GM21528 (cell line): ENCODE data around the gene NOA1.

ENCODE experiments used
- ATAC-seq: cut with Tn5 transposase; IDR thresholded peaks from one replicate; pipeline ENCODE4 v1.9.1; 2021; ENCODE audit warnings: mild to moderate bottlenecking, moderate library complexity; ENCODE audit not compliant: unreplicated experiment, low FRiP score

The NOA1 gene

GRCh38 chr4:56977321-56978012, at the start of gene NOA1:
NOA1 (minus strand) TSS chr4:56977606; CDS start chr4:56977585, 21 bp downstream.
- ATAC-seq = peak; percentile 84

GRCh38 chr4:57023104-57023503, 45.7 kb upstream of the NOA1 start:
- ATAC-seq = no peak

DNA sequence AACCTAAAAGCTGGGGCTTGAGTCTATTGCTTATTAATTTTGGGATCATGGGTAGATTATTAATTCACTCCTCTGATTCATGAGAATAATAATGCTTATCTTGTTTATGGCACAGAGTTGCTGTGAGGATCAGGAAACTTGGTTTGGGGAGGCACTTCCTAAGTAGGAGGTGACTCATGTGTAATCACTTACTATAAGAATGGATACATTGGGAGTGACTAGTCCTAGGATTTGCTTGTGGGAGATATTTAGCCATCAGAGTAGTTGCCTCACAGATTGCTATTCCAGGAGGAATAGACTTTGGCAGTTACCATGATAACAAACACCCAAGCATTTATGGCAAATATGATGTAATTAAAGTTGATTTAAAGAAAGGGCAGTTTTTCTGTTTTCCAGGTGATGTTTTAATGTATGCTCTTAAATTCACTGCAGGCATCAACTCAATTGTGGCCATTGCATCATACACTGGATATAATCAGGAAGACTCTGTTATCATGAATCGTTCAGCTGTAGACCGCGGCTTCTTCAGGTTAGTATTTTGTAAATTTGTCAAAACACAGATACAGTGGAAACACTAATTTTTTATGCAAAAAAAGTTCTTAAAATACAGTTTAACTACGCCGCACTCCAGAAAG, 43.2 kb upstream of the NOA1 start:
- no peak for ATAC-seq

DNA sequence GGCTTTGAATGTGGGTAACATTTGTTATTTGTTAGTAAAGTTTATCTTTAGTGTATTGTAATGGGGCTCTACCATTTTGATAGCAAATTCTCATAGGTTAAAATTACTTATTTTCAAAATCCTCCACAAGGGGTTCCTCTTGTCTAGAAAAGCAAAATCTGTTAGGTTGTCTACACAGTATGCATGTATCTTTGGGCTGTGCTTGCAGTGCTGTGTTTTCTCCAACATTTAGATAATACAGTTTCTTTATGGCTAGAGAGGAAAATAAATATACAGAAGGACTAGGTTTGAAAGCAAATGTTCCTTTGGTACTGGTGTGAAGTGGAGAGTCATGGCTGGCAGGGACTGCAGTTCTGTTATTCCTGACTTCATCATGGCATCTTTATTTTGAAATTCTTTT, 41.6 kb upstream of the NOA1 start:
- no peak for ATAC-seq

DNA sequence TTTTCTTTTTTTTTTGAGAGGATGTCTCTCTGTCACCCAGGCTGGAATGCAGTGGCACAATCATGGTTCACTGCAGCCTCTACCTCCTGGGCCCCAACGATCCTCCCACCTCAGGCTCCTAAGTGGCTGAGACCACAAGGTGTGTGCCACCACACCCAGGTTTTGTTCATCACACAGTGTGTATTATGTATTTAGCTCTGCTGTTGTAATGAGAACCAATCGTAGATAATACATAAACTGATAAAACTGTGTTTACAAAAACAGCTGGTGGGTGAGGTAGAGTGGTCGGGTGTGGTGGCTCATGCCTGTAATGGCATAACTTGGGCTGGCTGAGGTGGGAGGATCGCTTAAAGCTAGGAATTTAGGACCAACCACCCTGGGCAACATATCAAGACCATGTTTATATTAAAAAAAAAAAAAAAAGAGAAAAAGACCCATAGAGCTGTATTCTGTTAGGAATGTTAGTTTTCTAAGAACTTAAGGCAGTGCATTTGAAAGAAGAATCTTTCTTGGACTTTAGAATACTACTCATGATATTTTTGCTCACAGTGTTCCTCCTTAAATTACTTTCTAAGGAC, 36.2 kb upstream of the NOA1 start:
- no peak for ATAC-seq

- ATAC-seq = no peak
Measured at GRCh38 chr4:56999751-57000150, 22.3 kb upstream of the NOA1 start.

GRCh38 chr4:56995525-56995924, 18.1 kb upstream of the NOA1 start:
- ATAC-seq = no peak

DNA sequence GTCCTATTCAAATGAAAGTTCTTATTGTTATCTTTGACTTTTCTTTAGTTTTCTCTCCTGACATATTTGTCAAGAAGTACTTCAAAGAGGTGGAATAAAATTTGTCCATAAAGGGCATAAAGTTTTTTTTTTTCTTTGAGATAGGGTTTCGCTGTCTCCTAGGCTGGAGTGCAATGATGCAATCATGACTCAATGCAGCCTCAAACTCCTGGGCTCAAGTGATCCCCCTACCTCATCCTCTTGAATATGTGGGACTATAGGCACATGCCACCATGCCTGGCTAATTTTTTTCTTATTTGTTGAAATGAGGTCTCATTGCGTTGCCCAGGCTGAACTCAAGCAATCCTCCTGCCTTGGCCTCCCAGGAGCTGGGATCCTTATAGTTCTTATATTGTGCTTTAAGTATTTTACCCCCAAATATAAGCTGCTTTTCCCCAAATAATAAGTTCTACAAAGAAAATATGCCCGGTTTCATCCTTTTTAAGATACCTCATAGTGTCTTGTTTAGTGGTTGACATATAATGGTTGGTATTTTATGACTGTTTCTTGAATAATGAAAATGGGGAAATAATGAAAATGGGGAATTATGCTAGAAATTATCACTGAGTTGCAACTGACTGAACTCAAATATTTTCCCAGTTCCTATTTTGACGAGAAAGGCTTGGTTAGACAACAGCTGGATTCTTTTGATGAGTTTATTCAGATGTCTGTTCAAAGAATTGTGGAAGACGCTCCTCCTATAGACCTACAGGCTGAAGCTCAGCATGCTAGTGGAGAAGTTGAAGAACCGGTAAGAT, 12.9 kb upstream of the NOA1 start:
- ATAC-seq = no peak

GRCh38 chr4:56986952-56987351, 9.5 kb upstream of the NOA1 start:
- ATAC-seq = no peak

DNA sequence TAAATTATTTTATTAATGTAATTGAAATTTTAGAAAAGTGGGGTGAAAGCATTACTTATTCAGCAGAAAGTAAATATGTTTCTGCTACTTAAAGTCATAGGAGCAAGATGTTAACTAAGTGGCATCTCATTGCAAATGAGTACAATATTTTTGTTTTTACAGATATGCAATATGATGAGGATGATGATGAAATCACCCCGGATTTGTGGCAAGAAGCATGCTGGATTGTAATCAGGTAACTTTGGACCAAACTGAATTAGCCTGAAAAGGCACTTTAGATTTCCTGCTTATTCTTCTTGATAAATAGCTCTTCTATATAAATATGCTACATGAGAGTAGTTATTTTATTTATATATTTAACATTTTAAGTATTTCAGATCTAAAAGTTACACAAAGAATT, 8.8 kb upstream of the NOA1 start:
- no peak for ATAC-seq

DNA sequence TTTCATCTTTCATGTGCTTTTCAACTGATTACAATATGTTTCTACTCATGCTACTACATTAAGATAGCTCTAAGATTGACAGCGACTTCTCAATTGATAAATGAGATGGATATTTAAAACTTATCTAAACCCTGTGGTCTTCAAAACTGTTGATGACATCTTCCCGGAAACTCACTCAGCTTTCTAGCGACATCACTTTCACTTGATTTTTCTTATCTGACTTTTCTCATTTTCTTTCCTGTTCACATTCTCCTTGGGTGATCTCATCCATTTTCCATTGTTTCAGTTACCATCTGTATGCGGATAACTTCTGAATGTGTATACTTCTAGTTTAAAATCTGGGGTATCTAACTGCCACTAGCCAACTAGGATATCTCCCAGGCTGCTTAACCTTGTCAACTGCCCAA, 4.4 kb upstream of the NOA1 start:
- no peak for ATAC-seq

DNA sequence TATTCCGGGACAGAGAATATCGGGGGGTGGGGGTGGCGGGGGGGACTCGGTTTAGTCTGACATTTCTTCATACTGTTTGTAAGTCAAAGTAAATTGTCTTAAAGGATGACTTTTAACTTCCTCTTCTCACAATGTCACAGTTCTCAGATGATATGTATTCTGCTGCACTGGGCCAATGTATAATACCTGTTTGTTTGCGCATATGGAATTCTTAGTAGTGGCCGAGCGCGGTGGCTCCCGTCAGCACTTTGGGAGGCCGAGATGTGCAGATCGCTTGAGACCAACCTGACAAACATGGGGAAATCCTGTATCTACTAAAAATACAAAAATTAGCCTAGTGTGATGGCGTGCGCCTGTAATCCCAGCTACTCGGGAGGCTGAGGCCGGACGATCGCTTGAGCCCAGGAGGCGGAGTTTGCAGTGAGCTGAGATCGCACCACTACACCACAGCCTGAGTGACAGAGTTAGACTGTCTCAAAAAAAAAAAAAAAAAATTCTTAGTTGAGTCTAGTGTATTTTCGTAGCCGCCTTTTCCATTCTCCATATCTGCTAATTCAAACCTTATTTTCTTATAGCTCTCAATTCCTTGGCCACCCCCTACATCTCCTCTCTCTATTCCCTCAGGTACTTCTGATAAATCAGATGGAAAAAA, 2.1 kb upstream of the NOA1 start:
- no peak for ATAC-seq

- ATAC-seq = peak; percentile 55
Measured at GRCh38 chr4:56978750-56979303, 1.4 kb upstream of the NOA1 start, which contains the start of gene POLR2B. POLR2B (plus strand) TSS chr4:56978896; CDS start chr4:56978986, 90 bp downstream.

GRCh38 chr4:56976837-56977320, 527 bp downstream of the NOA1 start:
- peak; percentile 28 for ATAC-seq

DNA sequence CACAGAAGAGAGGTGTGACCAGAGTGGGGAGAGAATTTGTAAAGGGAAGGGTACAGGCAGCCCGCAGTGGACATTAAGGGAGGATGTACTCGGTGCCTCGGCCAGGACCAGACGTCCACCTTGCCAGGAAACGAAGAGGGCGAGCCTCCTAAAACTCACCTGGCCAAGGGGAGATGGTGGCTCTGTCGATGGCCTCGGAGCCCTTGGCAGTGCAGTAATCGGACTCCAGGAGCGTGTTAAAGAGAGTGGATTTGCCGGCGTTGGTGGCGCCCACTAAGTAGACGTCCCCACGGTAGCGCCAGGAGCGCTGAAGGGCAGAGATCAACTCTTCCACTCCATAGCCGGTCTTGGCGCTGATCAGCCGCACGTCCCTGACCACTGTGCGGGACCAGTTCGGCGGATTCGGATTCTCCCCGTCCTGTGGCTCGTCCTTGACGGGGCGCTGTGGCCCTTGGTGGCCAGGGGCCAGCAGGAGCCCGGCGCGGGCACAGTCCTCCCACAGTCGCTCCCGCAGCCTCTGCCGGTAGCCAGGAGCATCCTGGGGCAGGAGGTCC, 1.0 kb downstream of the NOA1 start:
- no peak for ATAC-seq

GRCh38 chr4:56973336-56973735, 4.1 kb downstream of the NOA1 start:
- ATAC-seq = no peak

DNA sequence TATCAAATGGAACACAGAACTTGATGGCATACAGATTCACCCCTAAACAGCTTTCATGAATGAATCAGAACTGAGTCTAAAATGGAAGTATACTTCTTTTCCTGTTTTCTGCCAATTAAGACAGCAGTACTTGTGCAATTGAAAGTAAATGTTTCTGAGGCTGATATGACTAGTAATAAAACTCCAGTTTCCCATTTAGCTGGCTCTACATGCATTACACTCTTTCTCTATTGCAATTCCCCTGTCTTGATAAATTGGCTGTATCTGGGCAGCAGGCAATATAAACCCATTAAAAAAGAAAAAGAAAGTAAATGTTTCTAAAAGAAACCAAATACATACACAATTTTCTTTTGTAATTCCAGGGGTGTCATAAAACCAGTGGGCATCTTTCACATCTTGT, 4.6 kb downstream of the NOA1 start:
- no peak for ATAC-seq

DNA sequence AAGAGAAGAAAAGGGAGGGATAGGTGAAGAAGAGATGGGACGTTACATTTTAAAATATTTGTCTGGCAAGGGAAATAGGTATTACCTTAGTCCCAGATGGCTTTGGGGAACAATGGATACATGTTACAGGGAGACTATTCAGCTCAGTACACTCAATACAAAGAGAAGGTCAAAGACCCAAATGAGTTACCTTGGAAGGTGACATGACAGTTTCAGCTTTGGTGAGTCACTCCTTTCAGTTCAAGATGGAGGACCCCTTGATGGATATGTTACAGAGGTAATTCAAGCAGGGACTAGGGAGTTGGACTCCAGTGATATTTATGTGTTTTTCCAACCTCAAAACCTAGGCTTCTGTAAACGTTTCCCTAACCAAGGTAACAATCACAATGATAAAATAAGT, 5.0 kb downstream of the NOA1 start:
- ATAC-seq = no peak

DNA sequence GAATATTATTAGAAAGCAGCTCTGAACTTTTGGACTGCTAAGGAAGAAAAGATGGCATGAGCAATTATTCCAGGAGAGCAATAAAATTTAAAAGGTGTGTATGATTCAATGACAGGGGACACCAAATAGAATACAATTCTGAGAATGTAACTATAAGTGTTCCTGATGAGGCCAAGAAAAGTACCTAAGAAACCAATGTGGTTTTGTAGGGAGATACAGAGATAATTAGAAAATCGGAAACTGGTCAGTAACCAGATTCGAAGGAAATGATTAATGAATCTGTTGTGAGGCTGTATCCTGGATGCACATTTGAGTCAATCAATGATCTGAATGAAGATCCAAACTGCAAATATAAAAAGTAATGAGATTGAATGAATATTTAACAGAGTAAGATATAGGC, 6.0 kb downstream of the NOA1 start:
- no peak for ATAC-seq

GRCh38 chr4:56961107-56961500, 16.3 kb downstream of the NOA1 start:
- ATAC-seq = no peak
